ENCODE measurements around the gene DRAM1.
"Not testable (repeated sequence)": the region's sequence is repeated elsewhere in the genome, so short reads cannot be mapped to it uniquely, and the experiment has no call there.

DRAM1 gene

DNA sequence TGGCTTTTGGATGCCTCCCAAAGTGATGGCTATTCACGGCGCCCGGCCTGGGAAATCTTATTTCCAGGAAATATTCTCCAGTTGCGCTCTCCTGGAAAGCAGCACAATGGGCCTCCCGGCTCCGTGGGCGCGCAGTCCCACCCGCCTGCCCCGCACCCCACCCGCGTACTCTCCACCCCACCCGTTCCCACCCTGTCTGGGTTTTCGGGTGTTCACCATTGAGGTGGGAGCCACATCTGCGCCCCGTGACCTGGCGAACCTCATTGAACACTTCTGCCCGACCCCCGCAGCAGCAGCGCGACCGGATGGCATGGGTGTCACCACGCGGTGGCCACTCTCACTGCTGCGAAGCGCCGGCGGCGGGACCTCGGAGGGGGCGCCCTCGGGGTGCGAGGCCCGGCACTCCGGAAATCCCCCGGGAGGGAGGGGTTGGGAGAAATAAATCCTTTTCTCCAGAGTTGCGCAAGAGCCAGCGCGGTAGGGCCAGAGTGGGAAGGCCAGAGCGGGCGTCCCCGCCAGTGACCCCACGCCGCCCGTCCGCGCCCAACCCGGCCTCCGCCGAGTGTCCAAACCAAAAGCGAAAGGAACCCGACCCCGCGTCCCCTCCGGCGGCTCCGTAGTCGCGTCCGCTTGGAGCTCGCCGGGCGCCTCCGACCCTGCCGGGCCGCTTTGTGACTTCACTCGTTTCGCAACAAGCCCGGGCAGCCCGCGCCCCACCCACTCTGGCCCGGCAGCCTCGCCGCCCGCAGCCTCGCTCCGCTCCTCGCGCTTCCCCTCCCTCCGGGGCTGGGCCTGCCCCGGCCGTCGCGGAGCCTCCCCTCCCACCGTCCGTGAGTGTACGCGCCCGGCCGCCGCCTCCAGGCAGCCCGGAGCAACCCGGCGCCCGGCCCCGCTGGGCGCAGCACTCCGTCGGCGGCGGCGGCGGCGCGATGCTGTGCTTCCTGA, at the start of gene DRAM1:
DRAM1 (plus strand) TSS at position 720 of the 945 bp plus-strand sequence; CDS start at position 930, 210 bp downstream.
- peak; percentile 36 for DNase-seq (ENCODE audit: low read depth)

- no peak for DNase-seq (ENCODE audit: low read depth)
Observed at GRCh38 chr12:101828463-101829196, 48.8 kb upstream of the DRAM1 start.

DNA sequence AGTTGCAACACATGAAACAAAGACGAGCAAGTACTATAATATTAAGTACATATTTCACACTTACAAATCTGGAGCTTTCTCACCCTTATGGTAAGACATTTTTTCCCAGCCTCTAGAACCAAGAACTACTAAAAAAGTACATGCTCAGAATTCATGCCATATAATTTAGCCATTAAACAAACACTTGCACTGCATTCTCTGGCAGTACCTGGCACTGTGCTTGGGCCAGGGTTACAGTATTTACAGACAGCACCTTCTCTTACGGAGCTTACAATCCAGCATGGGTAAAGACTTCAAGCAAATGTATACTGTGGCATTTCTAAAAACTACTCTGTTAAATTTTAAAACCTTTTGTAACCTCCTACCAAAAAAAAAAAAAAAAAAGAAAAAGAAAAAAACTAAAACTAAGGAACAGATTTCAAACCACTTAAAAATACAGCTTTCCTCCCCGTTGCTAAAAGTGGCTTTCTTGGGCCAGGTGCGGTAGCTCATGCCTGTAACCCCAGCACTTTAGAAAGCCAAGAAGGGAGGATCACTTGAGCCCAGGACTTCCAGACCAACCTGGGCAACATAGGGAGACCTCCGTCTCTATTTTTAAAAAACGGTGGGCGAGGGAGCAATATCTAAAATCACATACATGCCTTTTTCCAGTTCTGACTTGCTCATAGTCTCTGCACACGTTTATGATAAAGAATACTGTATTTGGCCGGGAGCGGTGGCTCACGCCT, 47.6 kb upstream of the DRAM1 start:
- DNase-seq (ENCODE audit: low read depth): no peak

GRCh38 chr12:101830367-101831325, 46.7 kb upstream of the DRAM1 start, which contains the start of gene GNPTAB:
Gene GNPTAB, minus strand, starts transcription at chr12:101830959. Its CDS starts 284 bp downstream, at chr12:101830675.
- peak; percentile 65 for DNase-seq (ENCODE audit: low read depth)

DNA sequence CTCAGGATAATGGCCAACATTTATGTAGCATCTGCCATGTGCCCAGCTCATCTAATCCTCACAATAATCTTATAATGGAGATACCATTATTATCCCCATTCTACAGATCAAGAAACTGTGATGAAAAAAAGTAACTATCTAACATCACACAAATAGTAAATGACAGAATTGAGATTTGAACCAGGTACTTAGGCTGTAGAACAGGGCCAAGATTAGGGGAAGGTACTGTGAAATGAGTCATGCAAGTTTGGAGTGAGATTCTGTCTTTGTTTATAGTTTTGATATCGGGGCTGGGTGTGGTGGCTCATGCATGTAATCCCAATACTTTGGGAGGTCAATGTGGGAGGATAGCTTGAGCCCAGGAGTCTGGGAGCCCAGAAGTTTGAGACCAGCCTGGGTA, 45.4 kb upstream of the DRAM1 start:
- DNase-seq (ENCODE audit: low read depth): no peak

DNA sequence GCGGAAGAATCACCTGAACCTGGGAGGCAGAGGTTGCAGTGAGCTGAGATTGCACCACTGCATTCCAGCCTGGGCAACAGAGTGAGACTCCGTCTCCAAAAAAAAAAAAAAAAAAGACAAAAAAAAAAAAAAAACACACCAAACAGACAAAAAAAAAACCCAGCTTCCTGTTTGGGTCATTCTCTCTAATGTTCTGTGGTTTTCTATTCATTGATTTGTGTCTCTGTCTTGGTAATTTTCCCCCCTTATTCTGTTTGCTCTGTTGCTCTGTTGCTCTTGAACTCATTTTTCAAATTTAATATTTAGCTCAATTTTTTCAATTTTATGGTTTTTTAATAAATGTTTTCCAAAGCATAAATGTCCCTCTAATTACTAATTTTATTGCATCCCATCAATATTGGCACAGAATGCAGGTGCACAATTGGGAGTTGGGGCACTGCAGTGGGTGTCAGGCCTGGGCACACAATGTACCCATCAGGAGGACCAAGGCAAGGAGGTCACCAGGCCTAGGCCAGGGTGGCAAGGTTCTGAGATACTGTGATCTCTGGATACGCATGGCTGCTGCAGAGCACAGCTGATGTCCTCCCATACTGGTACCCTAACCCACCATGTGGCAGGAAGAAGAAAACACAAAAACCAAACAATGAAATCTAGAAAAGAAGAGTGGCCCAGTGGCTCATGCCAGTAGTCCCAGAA, 38.6 kb upstream of the DRAM1 start:
- no peak for DNase-seq (ENCODE audit: low read depth)

DNA sequence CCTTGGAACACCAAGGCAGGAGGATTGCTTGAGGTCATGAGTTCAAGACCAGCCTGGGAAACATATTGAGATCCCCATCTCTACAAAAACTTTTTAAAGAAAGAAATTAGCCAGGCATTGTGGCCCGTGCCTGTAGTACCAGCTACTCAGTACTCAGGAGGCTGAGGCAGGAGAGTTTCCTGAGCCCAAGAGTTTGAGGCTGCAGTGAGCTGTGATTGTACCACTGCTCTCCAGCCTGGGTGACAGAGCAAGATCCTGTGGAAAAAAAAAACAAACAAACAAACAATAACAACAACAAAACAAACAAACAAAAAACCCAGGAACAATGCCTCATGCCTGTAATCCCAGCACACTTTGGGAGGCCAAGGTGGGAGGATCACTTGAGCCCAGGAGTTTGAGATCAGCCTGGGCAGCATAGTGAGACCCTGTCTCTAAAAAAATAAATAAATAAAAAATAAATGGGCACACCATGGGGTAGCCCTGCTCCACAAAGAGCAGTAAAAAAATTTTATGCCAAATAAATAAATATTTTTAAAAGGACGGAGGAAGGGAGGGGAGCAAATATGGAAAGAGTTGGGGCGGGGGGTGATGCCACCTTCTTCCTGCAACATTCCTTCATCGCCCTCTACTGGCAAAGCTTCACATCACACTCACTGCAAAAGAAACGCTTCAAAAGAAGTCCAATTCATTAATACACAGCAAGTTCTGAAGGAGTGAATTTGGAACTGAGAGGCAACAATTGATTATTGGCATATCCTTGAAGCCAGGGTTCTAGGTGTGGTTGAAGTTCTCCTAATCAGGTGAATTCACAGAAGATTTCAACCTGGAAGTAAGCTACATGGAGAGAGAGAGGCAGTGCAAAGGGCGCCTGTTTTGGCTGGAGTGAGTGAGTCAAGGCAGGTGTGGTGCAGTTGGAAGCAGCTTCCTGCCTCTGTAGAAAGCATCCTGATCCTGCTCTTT, 37.8 kb upstream of the DRAM1 start:
- no peak for DNase-seq (ENCODE audit: low read depth)

- no peak for DNase-seq (ENCODE audit: low read depth)
Observed at GRCh38 chr12:101841069-101841468, 36.3 kb upstream of the DRAM1 start.

- no peak for DNase-seq (ENCODE audit: low read depth)
Observed at GRCh38 chr12:101845137-101845711, 32.2 kb upstream of the DRAM1 start.

GRCh38 chr12:101847325-101847724, 30.1 kb upstream of the DRAM1 start:
- no peak for DNase-seq (ENCODE audit: low read depth)

- no peak for DNase-seq (ENCODE audit: low read depth)
Observed at GRCh38 chr12:101850199-101850598, 27.2 kb upstream of the DRAM1 start.

GRCh38 chr12:101852998-101853397, 24.4 kb upstream of the DRAM1 start:
- DNase-seq (ENCODE audit: low read depth): no peak

- no peak for DNase-seq (ENCODE audit: low read depth)
Observed at GRCh38 chr12:101854747-101855146, 22.6 kb upstream of the DRAM1 start.

GRCh38 chr12:101855364-101855884, 22.0 kb upstream of the DRAM1 start:
- peak; percentile 92 for DNase-seq (ENCODE audit: low read depth)

DNA sequence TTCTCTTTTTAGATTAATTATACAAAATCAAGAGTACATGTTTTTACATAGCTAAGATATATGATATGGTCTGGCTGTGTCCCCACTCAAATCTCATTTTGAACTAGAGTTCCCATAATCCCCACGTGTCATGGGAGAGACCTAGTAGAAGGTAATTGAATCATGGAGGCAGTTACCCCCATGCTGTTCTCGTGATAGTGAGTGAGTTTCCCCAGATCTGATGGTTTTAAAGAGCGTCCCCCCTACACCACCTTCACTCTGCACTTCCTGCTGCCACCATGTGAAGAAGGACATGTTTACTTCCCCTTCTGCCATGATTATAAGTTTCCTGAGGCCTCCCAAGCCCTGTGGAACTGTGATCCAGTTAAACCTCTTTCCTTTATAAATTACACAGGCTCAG, 21.4 kb upstream of the DRAM1 start:
- DNase-seq (ENCODE audit: low read depth): no peak

- not testable (repeated sequence) for DNase-seq (ENCODE audit: low read depth)
Observed at GRCh38 chr12:101856614-101857013, 20.8 kb upstream of the DRAM1 start.

GRCh38 chr12:101857043-101857558, 20.3 kb upstream of the DRAM1 start:
- no peak for DNase-seq (ENCODE audit: low read depth)

DNA sequence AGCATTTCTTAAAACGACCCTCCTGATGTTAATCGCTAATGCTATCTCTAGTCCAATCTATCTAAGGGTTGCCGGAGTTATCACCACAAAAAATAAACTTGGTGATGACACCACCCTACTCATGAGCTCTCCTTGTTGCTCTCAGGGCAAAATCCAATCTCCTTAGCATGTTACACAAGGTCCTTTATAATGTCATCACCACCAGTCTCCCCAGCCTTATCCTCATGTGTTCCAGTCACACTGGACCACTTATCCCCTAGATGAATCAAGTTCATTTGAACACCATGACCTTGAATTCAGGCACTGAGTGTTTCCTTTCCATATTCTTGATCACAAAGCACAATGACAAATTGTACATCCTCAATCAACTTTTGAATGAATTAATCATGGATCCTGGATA, 19.0 kb upstream of the DRAM1 start:
- DNase-seq (ENCODE audit: low read depth): no peak
